Activated T-helper 17 cell treated with anti-CD3 and anti-CD28 coated beads, Interleukin-2, amount 50 U/mL, for 72 hours (primary cell): ENCODE data around the gene ABCC5. TPM values are rescaled to one million over a fixed set of nuclear protein-coding genes. Genes with fewer than 3 reads are reported as not detected.
"Not testable (repeated sequence)": the region's sequence is repeated elsewhere in the genome, so short reads cannot be mapped to it uniquely, and the experiment has no call there.

Experiments used
- ATAC-seq: fragments of 150-1000 bp; cut with Tn5 transposase; replicated peaks from 2 replicates; pipeline ENCODE4 v1.10.0; 2021; ENCODE audit warnings: mild to moderate bottlenecking, moderate library complexity
- H3K27ac Mint-ChIP-seq: one replicate; pipeline ENCODE4 v1.8.0; 2022; ENCODE audit warnings: mixed read lengths
- H3K27me3 Mint-ChIP-seq: one replicate; pipeline ENCODE4 v1.8.0; 2022; ENCODE audit warnings: mixed read lengths
- H3K36me3 Mint-ChIP-seq: one replicate; pipeline ENCODE4 v1.8.0; 2022; ENCODE audit warnings: low read depth, mild to moderate bottlenecking, mixed read lengths
- H3K4me1 Mint-ChIP-seq: one replicate; pipeline ENCODE4 v1.8.0; 2022; ENCODE audit warnings: mixed read lengths
- H3K4me3 Mint-ChIP-seq: one replicate; pipeline ENCODE4 v1.8.0; 2022; ENCODE audit warnings: mild to moderate bottlenecking, mixed read lengths
- H3K9me3 Mint-ChIP-seq: one replicate; pipeline ENCODE4 v1.8.0; 2022; ENCODE audit warnings: mixed read lengths
- total RNA-seq, 2 donors: library from RNA; stranded (reverse); gene quantifications; one replicate each; pipeline ENCODE4 v1.2.3, GENCODE V29; 2022

ABCC5 gene
- total RNA-seq: 10 to 100 TPM in 1 of 2 donors, 1 to 10 TPM in 1; 9.1 to 14.8 TPM

DNA sequence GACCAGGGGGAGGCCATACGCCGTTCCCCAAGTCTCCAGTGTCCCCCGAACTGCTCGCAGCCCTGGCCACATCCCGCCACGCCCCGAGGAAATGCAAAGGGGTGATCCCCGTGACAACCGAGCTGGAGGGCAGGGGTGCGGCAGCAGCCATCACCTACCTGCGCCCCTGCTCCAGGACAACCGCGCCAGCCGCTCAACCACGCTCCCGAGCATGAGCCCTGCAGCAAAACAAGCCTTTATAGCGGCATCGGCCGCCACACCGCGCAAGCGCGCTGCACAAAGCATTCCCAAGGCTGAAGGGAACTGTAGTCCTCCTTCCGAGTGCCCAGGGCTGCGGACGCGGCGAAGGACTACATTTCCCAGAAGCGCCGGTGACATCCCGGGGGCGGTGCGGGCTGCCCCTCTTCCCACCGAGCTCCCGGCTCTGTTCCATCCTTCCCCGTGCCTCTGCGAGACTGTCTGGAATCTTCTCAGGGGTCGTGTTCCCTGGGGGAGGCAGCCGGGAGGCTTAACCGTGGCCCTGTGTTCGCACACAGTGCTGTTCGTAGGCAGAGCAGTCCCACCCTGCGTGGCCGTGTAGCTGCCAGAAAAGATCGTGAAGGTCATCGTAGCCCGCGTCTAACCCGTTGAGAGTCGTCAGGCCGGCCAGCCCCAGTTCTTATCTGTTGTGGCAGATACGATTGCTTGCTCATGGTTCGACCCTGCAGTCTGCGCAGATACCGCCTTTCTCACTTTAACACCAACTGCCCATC, at the start of gene ABCC5:
ABCC5 (minus strand) TSS at position 213 of the 752 bp plus-strand sequence. CDS start 3,492 bp downstream, outside the sequence.
- Mint-ChIP-seq H3K4me3 (peak within 1 kb of the TSS; percentile 100), H3K27me3 (peaks cover 13% of the 10 kb centered on the region), H3K27ac (peak within 1 kb of the TSS; percentile 91), H3K36me3 (peaks cover 16% of the 10 kb centered on the region), H3K4me1 (peaks cover 13% of the 10 kb centered on the region), H3K9me3 (no peaks in the 10 kb centered on the region)
- peak; percentile 94 for ATAC-seq

GRCh38 chr3:184066211-184066610, 48.5 kb upstream of the ABCC5 start:
- H3K9me3 Mint-ChIP-seq: peaks cover 3% of the 10 kb centered on the region
- no peak for ATAC-seq
- H3K4me1 Mint-ChIP-seq: no peaks in the 10 kb centered on the region
- H3K4me3 Mint-ChIP-seq: no peak overlapping the region
- H3K27me3 Mint-ChIP-seq: peaks cover 6% of the 10 kb centered on the region
- H3K36me3 Mint-ChIP-seq: no peaks in the 10 kb centered on the region
- H3K27ac Mint-ChIP-seq: no peak overlapping the region

DNA sequence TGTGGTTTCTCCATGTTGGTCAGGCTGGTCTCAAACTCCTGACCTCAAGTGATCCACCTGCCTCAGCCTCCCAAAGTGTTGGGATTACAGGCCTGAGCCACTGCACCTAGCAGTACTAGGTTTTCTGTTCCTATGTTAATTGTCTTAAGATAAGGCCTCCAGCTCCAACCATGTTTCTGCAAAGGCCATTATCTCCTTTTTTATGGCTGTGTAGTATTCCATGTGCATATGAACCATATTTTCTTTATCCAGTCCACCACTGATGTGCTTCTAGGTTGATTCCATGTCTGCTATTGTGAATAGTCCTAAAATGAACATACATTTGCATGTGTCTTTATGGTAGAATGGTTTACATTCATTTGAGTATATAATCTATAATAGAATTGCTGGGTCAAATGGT, 45.0 kb upstream of the ABCC5 start:
- Mint-ChIP-seq H3K27ac (no peak overlapping the region), H3K4me1 (no peaks in the 10 kb centered on the region), H3K36me3 (no peaks in the 10 kb centered on the region), H3K9me3 (no peaks in the 10 kb centered on the region), H3K27me3 (no peaks in the 10 kb centered on the region), H3K4me3 (no peak overlapping the region)
- ATAC-seq: no peak

- Mint-ChIP-seq H3K4me3 (no peak overlapping the region), H3K36me3 (no peaks in the 10 kb centered on the region), H3K4me1 (no peaks in the 10 kb centered on the region), H3K9me3 (no peaks in the 10 kb centered on the region), H3K27me3 (no peaks in the 10 kb centered on the region), H3K27ac (no peak overlapping the region)
- no peak for ATAC-seq
Measured at GRCh38 chr3:184059424-184059823, 41.7 kb upstream of the ABCC5 start.

GRCh38 chr3:184058029-184058428, 40.3 kb upstream of the ABCC5 start:
- H3K27me3 Mint-ChIP-seq: no peaks in the 10 kb centered on the region
- no peak for ATAC-seq
- no peaks in the 10 kb centered on the region for H3K36me3 Mint-ChIP-seq
- no peaks in the 10 kb centered on the region for H3K4me1 Mint-ChIP-seq
- no peak overlapping the region for H3K27ac Mint-ChIP-seq
- H3K4me3 Mint-ChIP-seq: no peak overlapping the region
- no peaks in the 10 kb centered on the region for H3K9me3 Mint-ChIP-seq

DNA sequence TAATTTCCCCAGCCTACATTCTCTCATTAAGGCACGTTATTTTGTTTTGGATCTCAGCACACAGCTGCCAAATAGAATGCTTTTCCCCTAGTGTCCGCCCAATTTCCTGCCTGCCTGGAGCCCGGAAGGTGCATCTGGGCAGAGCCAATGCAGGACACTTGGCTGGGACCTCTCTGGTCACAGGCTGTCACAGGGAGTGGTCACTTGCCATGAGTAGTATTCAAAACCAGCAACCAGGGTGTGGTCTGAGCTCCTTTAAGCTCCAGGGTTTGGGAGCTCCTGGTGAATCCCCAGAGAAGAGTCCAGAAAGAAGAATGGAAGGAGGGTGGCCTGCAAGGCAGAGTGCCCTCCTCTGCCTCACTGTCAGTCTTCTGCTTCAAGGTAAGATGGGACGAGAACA, 35.1 kb upstream of the ABCC5 start, which contains the start of gene HTR3C:
HTR3C (plus strand) TSS at position 281 of the 400 bp plus-strand sequence; CDS start at position 315, 34 bp downstream.
- H3K9me3 Mint-ChIP-seq: no peaks in the 10 kb centered on the region
- ATAC-seq: no peak

GRCh38 chr3:184050217-184050847, 32.6 kb upstream of the ABCC5 start:
- ATAC-seq: no peak
- Mint-ChIP-seq H3K4me1 (no peaks in the 10 kb centered on the region), H3K27ac (no peak overlapping the region), H3K4me3 (no peak overlapping the region), H3K36me3 (no peaks in the 10 kb centered on the region), H3K9me3 (no peaks in the 10 kb centered on the region), H3K27me3 (peaks cover 4% of the 10 kb centered on the region)

More for the DNA sequence above, 35.1 kb upstream of the ABCC5 start, which contains the start of gene HTR3C:
- no peaks in the 10 kb centered on the region for H3K4me1 Mint-ChIP-seq
- H3K36me3 Mint-ChIP-seq: no peaks in the 10 kb centered on the region
- H3K4me3 Mint-ChIP-seq: no peak within 1 kb of the TSS
- H3K27ac Mint-ChIP-seq: no peak within 1 kb of the TSS
- peaks cover 4% of the 10 kb centered on the region for H3K27me3 Mint-ChIP-seq

DNA sequence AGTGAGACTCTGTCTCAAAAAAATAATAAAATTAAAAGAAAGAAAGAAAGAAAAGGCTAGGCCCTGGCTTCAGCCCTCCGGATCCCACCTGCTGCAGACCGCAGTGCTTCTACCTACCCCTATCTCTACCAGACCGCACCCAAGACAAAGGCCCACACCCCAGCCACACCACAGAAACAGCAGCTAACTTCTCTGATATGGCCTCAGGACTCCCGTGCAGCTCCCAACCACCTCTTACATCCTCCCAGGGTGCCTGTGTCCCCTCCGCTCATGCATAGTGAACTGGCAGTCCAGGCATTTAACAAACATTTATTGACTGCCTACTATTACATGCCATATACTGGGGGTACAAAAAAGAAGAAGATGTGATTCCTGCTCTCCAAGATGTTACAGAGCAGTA, 28.3 kb upstream of the ABCC5 start:
- ATAC-seq: no peak
- peaks cover 4% of the 10 kb centered on the region for H3K27me3 Mint-ChIP-seq
- H3K27ac Mint-ChIP-seq: no peak overlapping the region
- no peaks in the 10 kb centered on the region for H3K36me3 Mint-ChIP-seq
- no peak overlapping the region for H3K4me3 Mint-ChIP-seq
- no peaks in the 10 kb centered on the region for H3K9me3 Mint-ChIP-seq
- no peaks in the 10 kb centered on the region for H3K4me1 Mint-ChIP-seq

- H3K9me3 Mint-ChIP-seq: no peaks in the 10 kb centered on the region
- H3K36me3 Mint-ChIP-seq: no peaks in the 10 kb centered on the region
- ATAC-seq: no peak
- H3K27me3 Mint-ChIP-seq: peaks cover 3% of the 10 kb centered on the region
- no peaks in the 10 kb centered on the region for H3K4me1 Mint-ChIP-seq
- H3K27ac Mint-ChIP-seq: no peak overlapping the region
- no peak overlapping the region for H3K4me3 Mint-ChIP-seq
Measured at GRCh38 chr3:184042617-184043016, 24.9 kb upstream of the ABCC5 start.

DNA sequence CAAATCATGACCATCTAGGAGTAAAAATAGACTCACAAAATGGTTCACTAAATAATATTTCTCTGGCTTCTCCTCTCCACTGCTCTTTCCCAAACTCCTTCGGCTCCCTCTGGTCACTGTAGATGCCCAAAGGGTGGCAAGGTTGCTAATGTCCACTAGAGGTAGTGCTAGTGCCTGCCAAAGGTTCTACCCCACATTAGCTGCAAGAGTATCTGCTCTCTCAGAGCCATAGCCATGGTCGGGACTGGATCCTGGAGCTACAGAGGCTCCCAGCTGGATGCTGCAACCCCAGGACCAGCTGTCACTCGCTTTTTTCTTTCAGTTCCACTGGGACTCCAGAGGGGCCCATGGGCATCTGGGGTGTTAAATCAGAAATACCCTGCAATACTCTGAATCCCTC, 22.3 kb upstream of the ABCC5 start:
- no peak overlapping the region for H3K27ac Mint-ChIP-seq
- no peaks in the 10 kb centered on the region for H3K36me3 Mint-ChIP-seq
- no peaks in the 10 kb centered on the region for H3K9me3 Mint-ChIP-seq
- peaks cover 3% of the 10 kb centered on the region for H3K27me3 Mint-ChIP-seq
- H3K4me1 Mint-ChIP-seq: no peaks in the 10 kb centered on the region
- no peak overlapping the region for H3K4me3 Mint-ChIP-seq
- ATAC-seq: no peak

GRCh38 chr3:184039414-184039813, 21.7 kb upstream of the ABCC5 start:
- Mint-ChIP-seq H3K27ac (no peak overlapping the region), H3K36me3 (no peaks in the 10 kb centered on the region), H3K4me1 (no peaks in the 10 kb centered on the region), H3K4me3 (no peak overlapping the region), H3K27me3 (peaks cover 3% of the 10 kb centered on the region), H3K9me3 (no peaks in the 10 kb centered on the region)
- ATAC-seq: no peak

DNA sequence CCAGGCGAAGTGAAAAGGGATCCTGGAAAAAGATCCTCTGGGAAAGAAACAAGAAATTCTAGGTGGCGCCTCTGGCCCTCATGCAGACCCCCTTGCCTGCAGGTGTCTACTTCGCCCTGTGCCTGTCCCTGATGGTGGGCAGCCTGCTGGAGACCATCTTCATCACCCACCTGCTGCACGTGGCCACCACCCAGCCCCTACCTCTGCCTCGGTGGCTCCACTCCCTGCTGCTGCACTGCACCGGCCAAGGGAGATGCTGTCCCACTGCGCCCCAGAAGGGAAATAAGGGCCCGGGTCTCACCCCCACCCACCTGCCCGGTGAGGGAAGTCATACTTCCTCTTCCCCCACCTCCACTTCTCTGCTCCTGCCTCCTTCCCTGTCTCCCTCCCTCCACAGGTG, 20.6 kb upstream of the ABCC5 start:
- not testable (repeated sequence) for H3K4me1 Mint-ChIP-seq, H3K4me3 Mint-ChIP-seq, H3K27me3 Mint-ChIP-seq, H3K27ac Mint-ChIP-seq, ATAC-seq, H3K9me3 Mint-ChIP-seq, H3K36me3 Mint-ChIP-seq

DNA sequence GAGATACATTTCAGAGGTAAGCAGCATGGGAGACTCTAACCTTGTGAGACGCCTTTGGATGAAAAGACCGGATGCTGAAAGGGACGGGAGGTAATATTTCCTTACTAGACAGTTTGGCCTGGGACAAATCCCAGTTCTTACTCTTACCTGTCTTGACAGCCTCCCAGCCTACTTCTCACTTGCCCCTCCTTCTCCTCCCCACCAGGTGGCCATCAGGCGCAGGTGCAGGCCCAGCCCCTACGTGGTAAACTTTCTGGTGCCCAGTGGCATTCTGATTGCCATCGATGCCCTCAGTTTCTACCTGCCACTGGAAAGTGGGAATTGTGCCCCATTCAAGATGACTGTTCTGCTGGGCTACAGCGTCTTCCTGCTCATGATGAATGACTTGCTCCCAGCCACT, 20.1 kb upstream of the ABCC5 start:
- peaks cover 6% of the 10 kb centered on the region for H3K27me3 Mint-ChIP-seq
- no peaks in the 10 kb centered on the region for H3K4me1 Mint-ChIP-seq
- ATAC-seq: no peak
- no peaks in the 10 kb centered on the region for H3K36me3 Mint-ChIP-seq
- H3K27ac Mint-ChIP-seq: no peak overlapping the region
- no peaks in the 10 kb centered on the region for H3K9me3 Mint-ChIP-seq
- H3K4me3 Mint-ChIP-seq: no peak overlapping the region

DNA sequence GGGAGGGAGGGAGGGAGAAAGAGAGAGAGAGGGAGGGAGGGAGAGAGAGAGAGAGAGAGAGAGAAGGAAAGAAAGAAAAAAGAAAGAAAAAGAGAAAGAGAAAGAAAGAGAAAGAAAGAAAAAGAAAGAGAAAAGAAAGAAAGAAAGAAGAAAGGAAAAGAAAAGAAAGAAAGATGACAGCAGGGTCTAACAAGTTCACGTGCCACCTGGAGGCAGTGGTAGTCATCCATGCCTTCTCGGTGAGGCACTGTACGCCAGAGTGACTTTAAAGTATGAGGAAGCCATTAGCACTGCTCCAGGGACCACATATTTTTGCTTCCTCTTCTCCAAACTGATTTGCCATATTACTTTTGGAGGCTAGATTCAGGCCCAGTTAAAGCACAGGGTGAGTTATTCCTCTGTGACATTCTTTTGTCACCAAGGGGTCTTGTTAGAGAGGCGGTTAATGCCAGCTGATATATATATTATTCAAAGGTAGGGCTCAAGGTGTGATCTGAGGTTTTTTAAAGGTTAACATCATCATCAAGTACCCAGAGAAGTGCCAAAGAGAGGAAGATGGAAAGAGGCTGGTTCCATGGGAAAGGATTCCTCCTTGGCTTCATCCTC, 13.6 kb upstream of the ABCC5 start, which contains the start of gene HTR3D:
HTR3D (plus strand) TSS at position 556 of the 606 bp plus-strand sequence; CDS start at position 556, 0 bp downstream.
- H3K4me1 Mint-ChIP-seq: no peaks in the 10 kb centered on the region
- no peak within 1 kb of the TSS for H3K27ac Mint-ChIP-seq
- peaks cover 6% of the 10 kb centered on the region for H3K27me3 Mint-ChIP-seq
- no peak for ATAC-seq
- no peak within 1 kb of the TSS for H3K4me3 Mint-ChIP-seq
- H3K9me3 Mint-ChIP-seq: no peaks in the 10 kb centered on the region
- no peaks in the 10 kb centered on the region for H3K36me3 Mint-ChIP-seq

- Mint-ChIP-seq H3K36me3 (no peaks in the 10 kb centered on the region), H3K4me3 (no peak overlapping the region), H3K27ac (no peak overlapping the region), H3K9me3 (no peaks in the 10 kb centered on the region), H3K4me1 (no peaks in the 10 kb centered on the region), H3K27me3 (peaks cover 6% of the 10 kb centered on the region)
- ATAC-seq: no peak
Measured at GRCh38 chr3:184030536-184030935, 12.9 kb upstream of the ABCC5 start.
